ENCODE data around the gene CALML5. TPM values are rescaled to one million over a fixed set of nuclear protein-coding genes. Genes with fewer than 3 reads are reported as not detected.

The CALML5 gene
- total and polyA plus RNA-seq, 2 donors (not counting 1 experiment from before 2014, with no cell fraction given) = not detected

GRCh38 chr10:5508161-5508604, 8.8 kb upstream of the CALML5 start:
- Histone ChIP-seq H3K9ac (ENCODE audit: insufficient read depth, low read length) (no peak overlapping the region), H3K36me3 (ENCODE audit: control insufficient read depth, insufficient read depth, low read length) (no peaks in the 10 kb centered on the region), H2AFZ (ENCODE audit: low read length) (no peak overlapping the region), H3K27ac (ENCODE audit: insufficient read depth, low read length) (no peak overlapping the region), H3K4me2 (ENCODE audit: extremely low read depth, insufficient read depth, low read length) (no peak overlapping the region), H3K4me3 (replicated peaks in 1 of 4; ENCODE audit: control extremely low read depth in 1 of 4, insufficient read depth in 1 of 4, low read depth in 3 of 4, low read length in 4 of 4) (no peak overlapping the region), H4K20me1 (ENCODE audit: control insufficient read depth, extremely low read depth, insufficient read depth, low read length) (no peaks in the 10 kb centered on the region), H3K9me3 (ENCODE audit: control insufficient read depth, insufficient read depth, low read depth, low read length) (no peaks in the 10 kb centered on the region), H3K79me2 (ENCODE audit: control insufficient read depth, insufficient read depth, low read length) (no peaks in the 10 kb centered on the region), H3K27me3 (ENCODE audit: control insufficient read depth, insufficient read depth, low read length) (peaks cover 14% of the 10 kb centered on the region), H3K4me1 (ENCODE audit: control insufficient read depth, extremely low read depth, insufficient read depth, low read length) (no peaks in the 10 kb centered on the region)
- no peak for DNase-seq (ENCODE audit: low read depth in 2 of 2)
- TF ChIP-seq CTCF (conservative IDR thresholded peaks at IDR 0.05 in 1 of 2, IDR thresholded peaks at IDR 0.05 in 1 of 2; ENCODE audit: low read depth in 1 of 2, low read length in 2 of 2) (no peak), EZH2 (IDR thresholded peaks at IDR 0.05; ENCODE audit: low read length, missing control alignments) (no peak)

GRCh38 chr10:5507649-5508131, 8.3 kb upstream of the CALML5 start:
- Histone ChIP-seq H3K36me3 (ENCODE audit: control insufficient read depth, insufficient read depth, low read length) (no peaks in the 10 kb centered on the region), H3K27me3 (ENCODE audit: control insufficient read depth, insufficient read depth, low read length) (peaks cover 16% of the 10 kb centered on the region), H3K9me3 (ENCODE audit: control insufficient read depth, insufficient read depth, low read depth, low read length) (no peaks in the 10 kb centered on the region), H2AFZ (ENCODE audit: low read length) (no peak overlapping the region), H3K4me1 (ENCODE audit: control insufficient read depth, extremely low read depth, insufficient read depth, low read length) (no peaks in the 10 kb centered on the region), H3K4me2 (ENCODE audit: extremely low read depth, insufficient read depth, low read length) (no peak overlapping the region), H3K4me3 (replicated peaks in 1 of 4; ENCODE audit: control extremely low read depth in 1 of 4, insufficient read depth in 1 of 4, low read depth in 3 of 4, low read length in 4 of 4) (no peak overlapping the region), H3K9ac (ENCODE audit: insufficient read depth, low read length) (no peak overlapping the region), H3K27ac (ENCODE audit: insufficient read depth, low read length) (no peak overlapping the region), H3K79me2 (ENCODE audit: control insufficient read depth, insufficient read depth, low read length) (no peaks in the 10 kb centered on the region), H4K20me1 (ENCODE audit: control insufficient read depth, extremely low read depth, insufficient read depth, low read length) (no peaks in the 10 kb centered on the region)
- TF ChIP-seq EZH2 (IDR thresholded peaks at IDR 0.05; ENCODE audit: low read length, missing control alignments) = no peak
- no peak for TF ChIP-seq CTCF (conservative IDR thresholded peaks at IDR 0.05 in 1 of 2, IDR thresholded peaks at IDR 0.05 in 1 of 2; ENCODE audit: low read depth in 1 of 2, low read length in 2 of 2)
- no peak for DNase-seq (ENCODE audit: low read depth in 2 of 2)

GRCh38 chr10:5506751-5507648, 7.6 kb upstream of the CALML5 start:
- Histone ChIP-seq H3K4me1 (ENCODE audit: control insufficient read depth, extremely low read depth, insufficient read depth, low read length) (no peaks in the 10 kb centered on the region), H2AFZ (ENCODE audit: low read length) (no peak overlapping the region), H3K9me3 (ENCODE audit: control insufficient read depth, insufficient read depth, low read depth, low read length) (no peaks in the 10 kb centered on the region), H3K27me3 (ENCODE audit: control insufficient read depth, insufficient read depth, low read length) (peaks cover 21% of the 10 kb centered on the region), H3K79me2 (ENCODE audit: control insufficient read depth, insufficient read depth, low read length) (no peaks in the 10 kb centered on the region), H3K4me3 (replicated peaks in 1 of 4; ENCODE audit: control extremely low read depth in 1 of 4, insufficient read depth in 1 of 4, low read depth in 3 of 4, low read length in 4 of 4) (no peak overlapping the region), H3K9ac (ENCODE audit: insufficient read depth, low read length) (no peak overlapping the region), H4K20me1 (ENCODE audit: control insufficient read depth, extremely low read depth, insufficient read depth, low read length) (no peaks in the 10 kb centered on the region), H3K36me3 (ENCODE audit: control insufficient read depth, insufficient read depth, low read length) (no peaks in the 10 kb centered on the region), H3K4me2 (ENCODE audit: extremely low read depth, insufficient read depth, low read length) (no peak overlapping the region), H3K27ac (ENCODE audit: insufficient read depth, low read length) (no peak overlapping the region)
- no peak for TF ChIP-seq EZH2 (IDR thresholded peaks at IDR 0.05; ENCODE audit: low read length, missing control alignments)
- no peak for TF ChIP-seq CTCF (conservative IDR thresholded peaks at IDR 0.05 in 1 of 2, IDR thresholded peaks at IDR 0.05 in 1 of 2; ENCODE audit: low read depth in 1 of 2, low read length in 2 of 2)
- no peak for DNase-seq (ENCODE audit: low read depth in 2 of 2)
